Measurements from ENCODE around the gene ACO2.

ACO2 gene

GRCh38 chr22:41567512-41567768, 98.5 kb downstream of the ACO2 start (continued):
- no peak for TF ChIP-seq PATZ1 (tag by site-specific recombination; IDR thresholded peaks at IDR 0.05)

GRCh38 chr22:41568811-41569210, 99.9 kb downstream of the ACO2 start:
- Histone ChIP-seq H3K36me3 (ENCODE audit: control insufficient read depth in 2 of 2, insufficient read depth in 1 of 2, low read length in 2 of 2) (no peaks in the 10 kb centered on the region), H3K4me3 (ENCODE audit: low read depth, low read length) (no peak overlapping the region), H3K27ac (ENCODE audit: extremely low read depth, low read depth, low read length) (no peak overlapping the region), H3K4me1 (ENCODE audit: control insufficient read depth, insufficient read depth, low read length) (no peaks in the 10 kb centered on the region; the same call in 1 of the 2 replicates), H3K9me3 (ENCODE audit: control insufficient read depth, insufficient read depth, low read depth, low read length) (no peaks in the 10 kb centered on the region)
- TF ChIP-seq MZF1 (tag by site-specific recombination; IDR thresholded peaks at IDR 0.05; ENCODE audit: borderline replicate concordance) (no peak), ZNF513 (tag by site-specific recombination; IDR thresholded peaks at IDR 0.05) (no peak), ZNF311 (tag by site-specific recombination; IDR thresholded peaks at IDR 0.05; ENCODE audit: borderline replicate concordance) (no peak), IKZF3 (tag by site-specific recombination; IDR thresholded peaks at IDR 0.05) (no peak)
- TF ChIP-seq, protein P1, sequence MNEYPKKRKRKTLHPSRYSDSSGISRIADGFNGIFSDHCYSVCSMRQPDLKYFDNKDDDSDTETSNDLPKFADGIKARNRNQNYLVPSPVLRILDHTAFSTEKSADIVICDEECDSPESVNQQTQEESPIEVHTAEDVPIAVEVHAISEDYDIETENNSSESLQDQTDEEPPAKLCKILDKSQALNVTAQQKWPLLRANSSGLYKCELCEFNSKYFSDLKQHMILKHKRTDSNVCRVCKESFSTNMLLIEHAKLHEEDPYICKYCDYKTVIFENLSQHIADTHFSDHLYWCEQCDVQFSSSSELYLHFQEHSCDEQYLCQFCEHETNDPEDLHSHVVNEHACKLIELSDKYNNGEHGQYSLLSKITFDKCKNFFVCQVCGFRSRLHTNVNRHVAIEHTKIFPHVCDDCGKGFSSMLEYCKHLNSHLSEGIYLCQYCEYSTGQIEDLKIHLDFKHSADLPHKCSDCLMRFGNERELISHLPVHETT (tag by site-specific recombination; IDR thresholded peaks at IDR 0.05), result no peak
- TF ChIP-seq, protein P2, sequence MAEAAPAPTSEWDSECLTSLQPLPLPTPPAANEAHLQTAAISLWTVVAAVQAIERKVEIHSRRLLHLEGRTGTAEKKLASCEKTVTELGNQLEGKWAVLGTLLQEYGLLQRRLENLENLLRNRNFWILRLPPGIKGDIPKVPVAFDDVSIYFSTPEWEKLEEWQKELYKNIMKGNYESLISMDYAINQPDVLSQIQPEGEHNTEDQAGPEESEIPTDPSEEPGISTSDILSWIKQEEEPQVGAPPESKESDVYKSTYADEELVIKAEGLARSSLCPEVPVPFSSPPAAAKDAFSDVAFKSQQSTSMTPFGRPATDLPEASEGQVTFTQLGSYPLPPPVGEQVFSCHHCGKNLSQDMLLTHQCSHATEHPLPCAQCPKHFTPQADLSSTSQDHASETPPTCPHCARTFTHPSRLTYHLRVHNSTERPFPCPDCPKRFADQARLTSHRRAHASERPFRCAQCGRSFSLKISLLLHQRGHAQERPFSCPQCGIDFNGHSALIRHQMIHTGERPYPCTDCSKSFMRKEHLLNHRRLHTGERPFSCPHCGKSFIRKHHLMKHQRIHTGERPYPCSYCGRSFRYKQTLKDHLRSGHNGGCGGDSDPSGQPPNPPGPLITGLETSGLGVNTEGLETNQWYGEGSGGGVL (tag by site-specific recombination; IDR thresholded peaks at IDR 0.05), result peak; percentile 83
- POLR2A ChIA-PET, result interaction anchor here (0.8 to 2.9 kb wide), 2 partner anchors 21 to 122 kb away, joined by 5 to 16 read pairs; partner anchors contain the start of genes PMM1 and TOB2
- CTCF ChIA-PET, result interaction anchor here (0.8 to 1.9 kb wide), 2 partner anchors 16 to 26 kb away, joined by 5 read pairs; partner anchors contain the start of gene POLR3H

DNA sequence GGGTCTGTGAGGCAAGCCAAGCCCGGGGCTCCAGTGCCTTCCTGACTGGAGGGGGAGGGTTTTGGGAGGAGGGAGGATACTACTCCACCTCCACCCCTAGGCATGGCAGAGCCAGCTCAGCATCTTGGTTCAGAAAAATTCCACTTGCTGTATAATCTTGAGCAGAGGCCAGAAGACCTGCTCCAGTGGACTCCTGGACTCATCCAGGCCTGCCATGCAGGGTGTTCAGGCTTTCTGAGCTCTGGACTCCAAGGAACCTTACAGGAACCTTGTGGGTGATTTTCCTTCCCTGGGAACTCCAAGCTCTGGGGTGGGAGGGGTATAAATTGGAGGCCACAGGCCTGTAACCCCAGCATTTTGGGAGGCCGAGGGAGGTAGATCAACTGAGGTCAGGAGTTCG, 101.3 kb downstream of the ACO2 start:
- CTCF ChIA-PET, result interaction anchor here (1.0 kb wide), 1 partner anchor 37 kb away, joined by 3 read pairs; no protein-coding TSS in a partner anchor

GRCh38 chr22:41571786-41572185, 102.9 kb downstream of the ACO2 start:
- POLR2A ChIA-PET, result interaction anchor here (9.9 kb wide), 1 partner anchor 18 kb away, joined by 85 read pairs; the partner anchor contains the start of gene PMM1
- CTCF ChIA-PET, result no interaction called here

More for the DNA sequence above, 101.3 kb downstream of the ACO2 start:
- Histone ChIP-seq H3K27ac (ENCODE audit: extremely low read depth, low read depth, low read length) (no peak overlapping the region), H3K4me1 (ENCODE audit: control insufficient read depth, insufficient read depth, low read length) (no peaks in the 10 kb centered on the region; the same call in 1 of the 2 replicates), H3K36me3 (ENCODE audit: control insufficient read depth in 2 of 2, insufficient read depth in 1 of 2, low read length in 2 of 2) (peaks cover 0 to 7% of the 10 kb centered on the region in 2 experiments; a peak in 1 of 3 replicates), H3K9me3 (ENCODE audit: control insufficient read depth, insufficient read depth, low read depth, low read length) (no peaks in the 10 kb centered on the region), H3K4me3 (ENCODE audit: low read depth, low read length) (no peak overlapping the region)
- TF ChIP-seq ZNF223 (tag by site-specific recombination; IDR thresholded peaks at IDR 0.05) (no peak), ZXDB (tag by site-specific recombination; IDR thresholded peaks at IDR 0.05) (no peak), ZNF555 (tag by site-specific recombination; conservative IDR thresholded peaks at IDR 0.05) (no peak), ZNF23 (tag by site-specific recombination; IDR thresholded peaks at IDR 0.05; ENCODE audit: borderline replicate concordance) (no peak)
- POLR2A ChIA-PET, result interaction anchor here (0.5 to 1.5 kb wide), 6 partner anchors 9 to 303 kb away, joined by 3 to 9 read pairs (median 4); partner anchors contain the start of genes CSDC2 and PMM1

More at GRCh38 chr22:41571786-41572185, 102.9 kb downstream of the ACO2 start:
- Histone ChIP-seq H3K9me3 (ENCODE audit: control insufficient read depth, insufficient read depth, low read depth, low read length) (no peaks in the 10 kb centered on the region), H3K36me3 (ENCODE audit: control insufficient read depth in 2 of 2, insufficient read depth in 1 of 2, low read length in 2 of 2) (peaks cover 0 to 22% of the 10 kb centered on the region in 2 experiments; a peak in 1 of 3 replicates), H3K27ac (ENCODE audit: extremely low read depth, low read depth, low read length) (no peak overlapping the region), H3K4me1 (ENCODE audit: control insufficient read depth, insufficient read depth, low read length) (no peaks in the 10 kb centered on the region), H3K4me3 (ENCODE audit: low read depth, low read length) (no peak overlapping the region)
- TF ChIP-seq, protein P3, sequence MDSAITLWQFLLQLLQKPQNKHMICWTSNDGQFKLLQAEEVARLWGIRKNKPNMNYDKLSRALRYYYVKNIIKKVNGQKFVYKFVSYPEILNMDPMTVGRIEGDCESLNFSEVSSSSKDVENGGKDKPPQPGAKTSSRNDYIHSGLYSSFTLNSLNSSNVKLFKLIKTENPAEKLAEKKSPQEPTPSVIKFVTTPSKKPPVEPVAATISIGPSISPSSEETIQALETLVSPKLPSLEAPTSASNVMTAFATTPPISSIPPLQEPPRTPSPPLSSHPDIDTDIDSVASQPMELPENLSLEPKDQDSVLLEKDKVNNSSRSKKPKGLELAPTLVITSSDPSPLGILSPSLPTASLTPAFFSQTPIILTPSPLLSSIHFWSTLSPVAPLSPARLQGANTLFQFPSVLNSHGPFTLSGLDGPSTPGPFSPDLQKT (IDR thresholded peaks at IDR 0.05; ENCODE audit: borderline replicate concordance, low read depth, low read length), result no peak
- TF ChIP-seq ZNF707 (tag by site-specific recombination; IDR thresholded peaks at IDR 0.05) (no peak), KLF8 (tag by site-specific recombination; IDR thresholded peaks at IDR 0.05) (no peak), ZFHX2 (tag by site-specific recombination; conservative IDR thresholded peaks at IDR 0.05) (no peak)
